HCT116 (cell line): ENCODE results near the gene ZNF585A.
A peak's percentile ranks its signal among the peaks of the same experiment; 100 is the strongest.
"Not testable (repeated sequence)": the region's sequence is repeated elsewhere in the genome, so short reads cannot be mapped to it uniquely, and the experiment has no call there.

ENCODE experiments used
- CTCF ChIP-seq, 3 experiments: fragments of 200-600 bp in 1 of 3; sonication (generic) in 1 of 3; IDR thresholded peaks in 2 of 3; conservative IDR thresholded peaks in 1 of 3; 2 replicates each; pipeline ENCODE4 v1.5.1; 2012 to 2017; ENCODE audit warnings: low read depth in 2 of 3, low read length in 2 of 3, antibody characterized with exemption in 1 of 3, borderline replicate concordance in 1 of 3, control low read depth in 1 of 3, mild to moderate bottlenecking in 1 of 3, mixed read lengths in 1 of 3, mixed run types in 1 of 3, moderate library complexity in 1 of 3; ENCODE audit not compliant: insufficient read depth in 1 of 3
- POLR2A ChIP-seq: IDR thresholded peaks from 2 replicates; pipeline ENCODE4 v1.7.0; 2011; ENCODE audit warnings: borderline replicate concordance; ENCODE audit not compliant: insufficient read depth, insufficient read length; ENCODE audit errors: extremely low read depth
- POLR2AphosphoS5 ChIP-seq: IDR thresholded peaks from 2 replicates; pipeline ENCODE4 v1.6.1; 2011; ENCODE audit warnings: mild to moderate bottlenecking, low read depth, low read length, moderate library complexity
- ZNF274 ChIP-seq: fragments of 200-500 bp; sonication (Bioruptor generic); IDR thresholded peaks from 2 replicates; pipeline ENCODE4 v1.6.1; 2014; ENCODE audit warnings: mild to moderate bottlenecking, low read depth, low read length, inconsistent platforms

GRCh38 chr19:37111753-37112152 lies 60.7 kb downstream of the ZNF585A start:
- TF ChIP-seq CTCF (IDR thresholded peaks at IDR 0.05 in 2 of 3, conservative IDR thresholded peaks at IDR 0.05 in 1 of 3; ENCODE audit: borderline replicate concordance in 1 of 3, insufficient read depth in 1 of 3, low read depth in 2 of 3, low read length in 2 of 3), result peak in 2 of 3 experiments; percentile 18 to 44; a peak in 2 of 6 replicates
- TF ChIP-seq POLR2AphosphoS5, POLR2A, ZNF274: not testable (repeated sequence)
